Fibroblast of the conjunctiva (primary cell): ENCODE data around the gene RAP1GAP.

Experiments used
- DNase-seq: peaks from one replicate; pipeline ENCODE4 v3.0.0-alpha.2; 2010; ENCODE audit warnings: low read depth

Gene RAP1GAP

DNA sequence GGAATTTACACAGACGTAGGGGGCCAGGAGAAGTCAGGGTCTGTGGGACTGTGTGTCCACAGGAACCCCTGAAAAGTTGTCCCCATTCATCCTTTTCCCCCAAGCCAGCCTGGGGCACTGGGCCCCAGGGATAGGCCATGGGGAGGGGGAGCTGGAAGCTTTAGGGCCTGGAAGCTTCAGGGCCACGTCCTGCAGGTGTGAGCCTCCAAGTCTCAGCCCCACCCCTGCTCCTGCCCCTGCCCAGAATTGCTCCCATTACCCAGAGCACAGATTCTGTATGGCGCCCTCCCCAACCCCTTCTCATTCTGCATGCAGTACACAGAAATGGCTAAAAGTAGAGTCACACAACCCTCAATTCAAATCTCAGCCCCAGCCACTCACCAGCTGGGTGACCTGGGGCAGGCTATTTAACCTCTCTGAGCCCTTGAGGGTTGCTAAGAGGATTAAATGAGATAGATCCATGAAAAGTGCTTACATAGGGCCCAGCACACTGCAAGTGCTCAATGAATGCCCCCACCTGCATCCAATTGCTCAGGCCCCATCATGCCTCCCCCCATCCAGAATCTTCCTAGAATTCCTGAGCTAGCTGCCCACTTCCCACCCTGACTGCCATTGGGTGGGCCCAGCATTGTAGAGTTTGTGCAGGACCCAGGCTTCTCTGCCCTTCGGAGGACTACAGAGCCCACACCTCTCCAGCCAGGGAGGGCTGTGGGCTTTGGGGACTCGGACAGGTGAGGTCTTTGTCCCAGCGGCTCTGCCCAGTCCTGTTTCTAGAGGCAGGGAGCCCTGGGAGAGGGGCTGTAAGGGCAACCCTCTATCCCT is 6.5 kb downstream of the RAP1GAP start:
- no peak for DNase-seq

- DNase-seq, result no peak
Measured at GRCh38 chr1:21661886-21662285, 7.3 kb downstream of the RAP1GAP start.

DNA sequence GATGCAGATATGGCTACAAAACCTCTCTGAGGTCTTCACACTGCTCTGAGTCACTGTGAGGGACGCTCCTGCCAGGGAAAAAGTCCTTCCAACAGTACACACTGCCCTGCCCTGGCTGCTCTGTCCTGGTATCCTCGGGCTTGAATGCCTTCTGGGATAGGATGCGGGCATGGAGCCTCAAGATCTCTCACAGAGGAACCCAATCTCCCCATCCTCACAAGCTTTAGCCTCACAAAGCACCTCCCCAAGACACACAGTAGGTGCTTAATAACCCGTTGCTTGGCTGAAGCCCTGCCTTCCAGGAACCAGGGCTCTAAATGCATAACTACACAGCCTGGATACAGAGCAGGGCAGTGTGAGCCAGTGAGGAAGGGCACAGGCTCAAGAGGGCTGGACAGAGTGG is 9.2 kb downstream of the RAP1GAP start:
- DNase-seq, result no peak

GRCh38 chr1:21659099-21659923 is 9.8 kb downstream of the RAP1GAP start:
- peak; percentile 42 for DNase-seq

- DNase-seq, result no peak
Measured at GRCh38 chr1:21657456-21658190, 11.5 kb downstream of the RAP1GAP start.

GRCh38 chr1:21655748-21656147 is 13.4 kb downstream of the RAP1GAP start:
- DNase-seq, result no peak

- DNase-seq, result no peak
Measured at GRCh38 chr1:21655259-21655658, 13.9 kb downstream of the RAP1GAP start.

- DNase-seq, result no peak
Measured at GRCh38 chr1:21654209-21654608, 14.9 kb downstream of the RAP1GAP start.

GRCh38 chr1:21653744-21654100 is 15.4 kb downstream of the RAP1GAP start:
- no peak for DNase-seq

DNA sequence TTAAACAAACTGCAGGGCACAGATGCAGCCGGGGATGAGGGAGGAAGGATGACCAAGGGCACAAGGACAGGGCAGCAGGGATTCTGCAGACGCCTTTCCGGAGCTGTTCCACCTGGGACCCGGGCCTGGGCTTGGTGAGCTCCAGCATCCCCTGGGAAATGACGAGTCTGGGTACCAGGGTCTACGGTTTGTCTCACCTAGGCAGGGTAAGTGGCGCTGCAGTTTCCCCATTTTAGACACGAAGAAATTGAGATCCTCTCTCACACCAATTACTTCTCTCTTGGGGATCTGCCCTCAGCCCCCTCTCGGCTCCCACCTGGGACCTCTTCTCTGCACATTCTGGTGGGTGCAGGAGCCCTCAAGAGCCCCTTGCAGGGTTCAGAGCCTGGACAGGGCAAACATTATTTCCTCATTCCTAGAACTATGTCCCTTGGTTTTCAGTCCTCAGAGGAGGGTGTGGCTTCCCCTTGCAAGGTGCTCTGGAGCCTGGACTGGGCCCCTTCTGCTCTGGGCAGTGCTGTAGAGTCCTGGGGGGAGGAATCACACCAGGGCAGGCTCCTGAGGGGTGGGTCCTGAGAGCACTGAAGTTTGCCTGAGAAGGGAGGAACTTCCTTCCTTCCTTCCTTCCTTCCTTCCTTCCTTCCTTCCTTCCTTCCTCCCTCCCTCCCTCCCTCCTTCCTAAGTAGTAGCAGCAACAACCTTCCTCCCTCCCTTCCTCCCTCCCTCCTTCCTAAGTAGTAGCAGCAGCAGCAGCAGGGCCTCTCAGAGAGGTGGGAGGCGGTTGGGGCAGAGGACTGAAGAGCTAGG is 16.0 kb downstream of the RAP1GAP start:
- DNase-seq, result no peak

GRCh38 chr1:21652101-21652936 is 16.8 kb downstream of the RAP1GAP start:
- DNase-seq, result no peak

DNA sequence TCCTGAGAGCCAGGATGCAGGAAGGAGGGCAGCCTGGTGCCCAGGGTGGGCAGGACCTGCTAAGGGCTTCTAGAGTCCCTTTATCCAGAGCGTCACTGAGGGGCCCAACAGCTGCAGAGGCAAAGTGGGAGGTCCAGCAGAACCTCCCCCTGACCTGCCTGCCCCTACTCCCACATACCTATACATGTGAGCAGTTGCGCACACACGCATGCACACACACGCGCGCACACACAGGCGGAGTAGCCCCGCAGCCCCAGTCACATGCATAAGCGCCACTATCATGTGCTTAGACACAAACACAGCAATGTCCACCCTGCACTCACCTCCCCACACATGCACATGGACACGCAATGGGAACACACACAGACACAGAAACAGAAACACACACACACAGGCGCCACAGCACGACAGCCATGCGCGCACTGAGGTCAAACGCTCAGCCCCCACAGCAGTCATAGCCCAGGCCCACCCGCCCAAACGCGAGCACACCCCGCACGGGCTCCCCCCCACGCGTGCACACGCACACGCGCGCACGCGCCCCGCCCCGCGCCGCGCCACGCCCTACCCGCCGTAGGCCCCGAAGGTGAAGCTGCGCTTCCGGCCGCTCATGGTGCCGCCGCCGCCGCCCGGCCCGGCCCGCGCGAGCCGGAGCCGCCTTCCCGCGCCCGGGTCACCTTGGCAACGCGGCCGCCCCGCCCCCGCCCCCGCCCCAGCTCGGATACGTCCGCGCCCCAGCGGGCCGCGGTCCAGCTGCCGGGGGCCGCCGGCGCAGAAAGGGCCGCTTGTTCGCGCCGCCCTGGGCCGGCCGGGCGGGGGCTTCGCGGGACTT is 17.7 kb downstream of the RAP1GAP start:
- no peak for DNase-seq

GRCh38 chr1:21650400-21650799 is 18.8 kb downstream of the RAP1GAP start:
- DNase-seq, result no peak

GRCh38 chr1:21649315-21649714 is 19.8 kb downstream of the RAP1GAP start:
- DNase-seq, result no peak

DNA sequence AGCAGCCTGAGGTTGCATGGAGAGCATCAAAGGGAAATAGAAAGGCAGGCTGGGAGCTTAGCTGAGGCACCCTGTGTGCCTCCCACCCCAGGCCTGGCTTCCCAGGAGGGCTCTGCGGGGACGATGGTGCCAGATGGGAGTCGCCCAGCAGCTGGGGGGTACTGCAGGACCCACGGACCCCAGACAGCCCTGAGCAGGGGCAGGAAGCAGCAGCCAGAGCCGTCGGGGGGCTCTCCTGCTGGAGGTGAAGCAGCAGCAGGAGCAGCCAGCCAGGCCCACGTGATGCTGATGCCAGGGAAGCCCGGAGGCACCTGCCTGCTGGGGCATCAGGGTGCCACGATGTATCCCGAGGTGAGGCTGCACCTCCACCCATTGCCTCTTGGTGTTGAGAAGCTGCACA is 20.4 kb downstream of the RAP1GAP start:
- DNase-seq, result no peak

- DNase-seq, result no peak
Measured at GRCh38 chr1:21648352-21648730, 20.8 kb downstream of the RAP1GAP start.

GRCh38 chr1:21647431-21648351 is 21.5 kb downstream of the RAP1GAP start:
- DNase-seq, result peak; percentile 29

DNA sequence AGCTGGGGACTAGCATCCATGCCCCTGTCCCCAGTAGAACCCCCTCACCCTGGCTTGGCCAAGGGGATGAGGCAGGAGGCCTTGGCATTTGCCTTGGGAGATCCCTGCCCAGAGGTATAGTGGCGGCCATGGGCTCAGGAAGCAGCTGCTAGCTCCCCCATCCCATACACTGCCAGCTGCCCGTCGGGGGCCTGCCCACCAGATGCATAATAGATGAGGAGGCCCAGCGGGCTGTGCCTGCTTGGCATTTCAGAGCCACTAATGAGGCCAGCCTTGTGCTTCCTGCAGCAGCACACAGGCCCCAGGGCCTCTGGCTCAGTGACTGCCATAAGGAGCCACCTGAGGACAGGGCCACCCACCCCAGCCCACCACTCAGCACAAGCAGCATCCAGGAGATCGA is 23.6 kb downstream of the RAP1GAP start:
- no peak for DNase-seq

- no peak for DNase-seq
Measured at GRCh38 chr1:21644906-21645305, 24.3 kb downstream of the RAP1GAP start.
